GM12872 (cell line): ENCODE measurements around the gene CDA.

ENCODE experiments used
- TF ChIP-seq, protein P1 (sequence below): IDR thresholded peaks from 3 replicates; pipeline ENCODE4 v1.5.1; 2011; ENCODE audit warnings: low read depth, mild to moderate bottlenecking, low read length, moderate library complexity; ENCODE audit not compliant: insufficient read depth

Gene CDA

DNA sequence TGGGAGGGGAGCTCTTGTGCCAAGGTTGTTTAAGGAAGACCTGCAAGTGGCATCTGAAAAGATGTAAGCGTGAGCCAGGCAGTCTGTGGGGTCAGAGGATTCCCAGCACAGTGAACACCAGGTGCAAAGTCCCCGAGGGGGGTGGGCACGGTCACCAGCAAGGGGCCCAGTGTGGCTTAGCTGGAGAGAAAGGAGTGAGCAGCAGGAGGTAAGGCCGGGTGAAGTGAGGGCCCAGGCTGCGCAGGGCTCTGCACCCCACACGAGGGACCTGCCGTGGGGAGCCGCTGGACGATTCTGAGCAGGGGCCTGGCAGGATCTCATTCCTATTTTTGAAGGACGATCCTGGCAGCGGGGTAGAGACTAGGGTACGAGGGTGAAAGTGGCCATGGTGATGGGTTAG lies 68.1 kb downstream of the CDA start:
- TF ChIP-seq, protein P1, sequence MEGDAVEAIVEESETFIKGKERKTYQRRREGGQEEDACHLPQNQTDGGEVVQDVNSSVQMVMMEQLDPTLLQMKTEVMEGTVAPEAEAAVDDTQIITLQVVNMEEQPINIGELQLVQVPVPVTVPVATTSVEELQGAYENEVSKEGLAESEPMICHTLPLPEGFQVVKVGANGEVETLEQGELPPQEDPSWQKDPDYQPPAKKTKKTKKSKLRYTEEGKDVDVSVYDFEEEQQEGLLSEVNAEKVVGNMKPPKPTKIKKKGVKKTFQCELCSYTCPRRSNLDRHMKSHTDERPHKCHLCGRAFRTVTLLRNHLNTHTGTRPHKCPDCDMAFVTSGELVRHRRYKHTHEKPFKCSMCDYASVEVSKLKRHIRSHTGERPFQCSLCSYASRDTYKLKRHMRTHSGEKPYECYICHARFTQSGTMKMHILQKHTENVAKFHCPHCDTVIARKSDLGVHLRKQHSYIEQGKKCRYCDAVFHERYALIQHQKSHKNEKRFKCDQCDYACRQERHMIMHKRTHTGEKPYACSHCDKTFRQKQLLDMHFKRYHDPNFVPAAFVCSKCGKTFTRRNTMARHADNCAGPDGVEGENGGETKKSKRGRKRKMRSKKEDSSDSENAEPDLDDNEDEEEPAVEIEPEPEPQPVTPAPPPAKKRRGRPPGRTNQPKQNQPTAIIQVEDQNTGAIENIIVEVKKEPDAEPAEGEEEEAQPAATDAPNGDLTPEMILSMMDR = no peak

DNA sequence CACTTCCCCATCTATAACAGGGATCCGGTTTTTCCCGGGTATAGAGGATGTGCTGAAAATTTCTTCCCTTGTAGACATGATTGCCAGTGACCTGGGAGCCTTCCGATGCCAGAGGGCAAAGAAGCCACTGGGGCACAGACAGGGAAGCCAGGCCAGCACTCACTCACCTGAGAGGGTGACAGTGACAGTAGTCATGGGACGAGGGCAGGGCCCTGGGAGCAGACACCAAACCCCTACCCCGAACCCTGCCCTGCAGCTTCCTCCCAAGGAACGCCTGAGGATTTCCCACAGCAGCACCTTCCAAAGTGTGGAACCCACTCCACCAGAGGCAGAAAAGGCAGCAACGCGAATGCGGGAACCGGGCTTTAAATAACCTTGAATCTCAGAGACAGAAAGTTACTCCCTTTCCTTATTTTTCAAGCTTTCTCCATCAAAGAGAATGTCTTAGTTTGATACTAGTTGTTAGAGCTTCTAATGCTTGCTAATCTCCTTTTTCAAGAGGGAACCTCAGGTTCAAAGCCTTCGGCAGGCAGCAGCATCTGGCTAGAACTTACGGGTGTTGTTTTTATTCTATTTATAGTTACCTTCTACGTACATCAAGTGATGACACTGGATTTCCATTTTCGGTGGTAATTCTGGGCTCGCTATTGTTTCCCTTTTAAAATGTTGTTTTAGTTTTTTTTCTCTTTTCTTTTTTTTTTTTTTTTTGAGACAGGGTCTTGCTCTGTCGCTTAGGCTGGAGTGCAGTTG lies 69.4 kb downstream of the CDA start:
- TF ChIP-seq, protein P1 = no peak

DNA sequence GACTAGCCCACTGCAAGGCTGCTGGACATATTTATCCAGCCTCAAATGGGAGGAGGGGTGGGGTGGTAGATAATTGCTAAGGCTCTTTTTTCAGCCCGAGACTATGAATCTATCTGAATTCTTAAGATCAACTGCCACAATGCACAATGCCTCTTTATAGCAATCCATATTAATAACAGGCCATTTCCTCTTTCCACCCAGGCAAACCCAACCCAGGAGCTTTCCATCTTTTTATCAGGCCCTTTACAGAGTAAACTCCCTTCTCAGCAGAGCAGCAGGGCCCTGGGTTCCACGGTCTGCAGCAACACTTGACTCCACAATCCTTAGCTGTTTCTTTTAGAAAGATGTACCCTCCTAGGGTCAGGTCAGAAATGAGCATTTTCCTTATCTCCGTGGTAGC lies 71.5 kb downstream of the CDA start:
- TF ChIP-seq, protein P1 = no peak

DNA sequence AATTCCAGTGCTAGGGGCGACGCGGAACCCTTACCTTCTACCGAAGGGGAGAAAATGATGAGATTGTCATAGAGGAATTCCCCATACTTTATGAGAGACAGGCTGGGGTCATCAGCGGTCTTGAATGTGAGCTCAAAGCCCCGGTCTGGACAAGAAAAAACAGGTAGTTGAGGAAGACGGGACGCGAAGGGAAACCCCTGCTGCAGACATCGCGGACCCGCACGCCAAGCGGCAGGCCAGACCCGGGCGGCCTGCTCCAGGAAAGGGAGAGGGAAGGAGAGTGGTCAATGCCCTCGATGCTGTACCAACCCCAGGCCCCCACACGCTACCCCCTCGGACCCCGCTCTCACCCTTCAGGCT lies 71.9 kb downstream of the CDA start:
- TF ChIP-seq, protein P1 = no peak

DNA sequence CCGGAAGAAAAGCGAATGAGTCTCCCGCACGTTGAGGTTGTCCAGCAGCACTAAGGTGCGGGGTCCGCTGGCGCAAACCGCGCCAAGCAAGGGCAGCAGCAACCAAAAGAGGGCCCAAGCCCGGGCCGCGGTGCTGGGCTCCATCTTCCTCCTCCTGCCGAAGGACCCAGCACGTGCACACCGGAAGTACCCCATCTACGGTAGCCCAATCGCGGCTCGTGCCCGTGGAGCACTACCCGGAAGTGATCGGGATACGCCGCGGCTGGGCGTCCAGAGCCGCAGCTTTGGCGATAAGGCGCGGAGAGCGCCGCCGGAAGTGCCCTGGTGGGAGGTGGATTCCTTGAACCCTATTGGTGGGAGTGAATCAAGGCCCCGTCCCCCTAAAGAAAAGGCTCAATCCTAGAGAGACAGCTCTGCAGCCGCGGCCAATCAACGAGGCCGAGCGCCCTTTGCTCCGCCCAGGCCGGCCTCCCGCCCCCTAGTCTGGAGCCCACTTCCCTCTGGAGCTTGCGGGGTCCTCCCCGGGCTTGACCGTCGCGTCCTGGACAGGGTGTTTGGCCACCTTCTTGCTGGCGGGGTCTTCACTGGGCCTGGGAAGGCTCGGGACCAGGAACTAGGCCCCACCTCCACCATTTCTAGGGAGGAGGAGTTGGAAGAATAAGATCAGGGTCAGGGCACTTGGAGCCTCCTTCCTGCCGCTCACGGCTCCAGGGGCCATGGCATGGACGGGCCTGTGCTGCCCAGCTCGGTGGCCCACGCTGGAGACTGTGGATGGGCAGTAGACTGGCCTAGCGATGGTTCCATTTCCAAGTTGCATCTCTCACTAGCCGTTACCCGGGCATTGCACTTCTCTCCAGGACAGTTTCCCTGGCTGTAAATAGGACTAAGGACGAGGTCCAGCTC lies 72.6 kb downstream of the CDA start, which contains the start of gene DDOST:
Gene DDOST, minus strand, starts transcription at position 163 of the 903 bp plus-strand sequence. Its CDS starts 19 bp downstream, at position 144.
- TF ChIP-seq, protein P1 = peak; percentile 52

DNA sequence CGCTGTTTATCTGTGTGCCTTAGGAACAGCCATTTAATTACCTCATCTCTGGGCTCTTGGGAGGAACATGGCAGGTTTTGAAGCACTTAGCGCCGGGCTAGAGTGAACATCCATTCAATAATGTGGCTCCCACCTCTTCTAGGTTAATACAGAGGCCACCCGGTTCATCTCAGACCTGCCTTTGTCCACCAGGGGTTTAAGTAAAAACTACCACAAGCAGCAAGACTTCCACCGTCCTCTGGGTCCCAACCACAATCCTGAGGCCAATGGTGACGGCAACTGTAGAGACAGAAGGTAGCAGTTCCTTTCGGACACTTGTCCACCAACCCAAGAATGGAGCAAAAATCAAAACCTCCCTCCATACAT lies 73.2 kb downstream of the CDA start:
- TF ChIP-seq, protein P1 = no peak

DNA sequence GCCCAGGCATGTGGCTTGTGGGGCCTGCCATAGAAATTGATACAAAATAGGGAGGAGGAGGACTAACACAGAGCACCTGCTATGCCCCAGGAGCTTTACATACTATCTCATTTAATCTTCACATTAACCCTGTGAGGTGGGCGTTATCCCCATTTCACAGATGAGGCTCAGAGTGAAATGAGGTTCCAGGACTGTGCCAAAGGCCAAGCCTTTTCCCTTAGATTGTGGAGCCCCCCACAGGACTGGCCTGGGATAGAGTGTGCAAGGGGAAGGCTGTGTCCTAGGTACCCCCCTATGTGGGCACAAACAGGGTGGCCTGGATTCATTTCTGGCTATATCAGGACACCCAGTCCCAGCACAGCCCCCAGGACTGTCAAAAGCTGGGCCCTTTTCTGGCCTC lies 74.5 kb downstream of the CDA start:
- TF ChIP-seq, protein P1 = peak; percentile 18; the same call in 1 of the 3 replicates
